ENCODE results near the gene ARHGEF28.

- TF ChIP-seq EP300 (IDR thresholded peaks at IDR 0.05), result no peak
- peak in 1 of 6 experiments; percentile 13 for TF ChIP-seq CTCF (IDR thresholded peaks at IDR 0.05)
- no peak for TF ChIP-seq POLR2AphosphoS5 (IDR thresholded peaks at IDR 0.05)
- no peak for TF ChIP-seq POLR2A (IDR thresholded peaks at IDR 0.05)
Observed at GRCh38 chr5:73985145-73985544, 359.1 kb downstream of the ARHGEF28 start.

Data from upper lobe of left lung (tissue), 4 donors.